ENCODE data around the gene RYR1. TPM values are rescaled to one million over a fixed set of nuclear protein-coding genes. Genes with fewer than 3 reads are reported as not detected.
"Not testable (repeated sequence)": the region's sequence is repeated elsewhere in the genome, so short reads cannot be mapped to it uniquely, and the experiment has no call there.

The RYR1 gene
- total RNA-seq, 1 donor from 2014 or later, result 0.12 TPM

GRCh38 chr19:38469151-38469550 is 35.7 kb downstream of the RYR1 start:
- TF ChIP-seq, protein P1, sequence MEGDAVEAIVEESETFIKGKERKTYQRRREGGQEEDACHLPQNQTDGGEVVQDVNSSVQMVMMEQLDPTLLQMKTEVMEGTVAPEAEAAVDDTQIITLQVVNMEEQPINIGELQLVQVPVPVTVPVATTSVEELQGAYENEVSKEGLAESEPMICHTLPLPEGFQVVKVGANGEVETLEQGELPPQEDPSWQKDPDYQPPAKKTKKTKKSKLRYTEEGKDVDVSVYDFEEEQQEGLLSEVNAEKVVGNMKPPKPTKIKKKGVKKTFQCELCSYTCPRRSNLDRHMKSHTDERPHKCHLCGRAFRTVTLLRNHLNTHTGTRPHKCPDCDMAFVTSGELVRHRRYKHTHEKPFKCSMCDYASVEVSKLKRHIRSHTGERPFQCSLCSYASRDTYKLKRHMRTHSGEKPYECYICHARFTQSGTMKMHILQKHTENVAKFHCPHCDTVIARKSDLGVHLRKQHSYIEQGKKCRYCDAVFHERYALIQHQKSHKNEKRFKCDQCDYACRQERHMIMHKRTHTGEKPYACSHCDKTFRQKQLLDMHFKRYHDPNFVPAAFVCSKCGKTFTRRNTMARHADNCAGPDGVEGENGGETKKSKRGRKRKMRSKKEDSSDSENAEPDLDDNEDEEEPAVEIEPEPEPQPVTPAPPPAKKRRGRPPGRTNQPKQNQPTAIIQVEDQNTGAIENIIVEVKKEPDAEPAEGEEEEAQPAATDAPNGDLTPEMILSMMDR (conservative IDR thresholded peaks at IDR 0.05; ENCODE audit: low read depth, low read length), result no peak
- no peak overlapping the region for H3K4me3 ChIP-seq (ENCODE audit: low read depth, low read length)
- DNase-seq (ENCODE audit: low read depth), result no peak

GRCh38 chr19:38470788-38471480 is 37.4 kb downstream of the RYR1 start:
- TF ChIP-seq, protein P1 (conservative IDR thresholded peaks at IDR 0.05; ENCODE audit: low read depth, low read length), result no peak
- H3K4me3 ChIP-seq (ENCODE audit: low read depth, low read length), result no peak overlapping the region
- DNase-seq (ENCODE audit: low read depth), result no peak

- DNase-seq (ENCODE audit: low read depth); H3K4me3 ChIP-seq (ENCODE audit: low read depth, low read length): not testable (repeated sequence)
Measured at GRCh38 chr19:38472725-38473124, 39.2 kb downstream of the RYR1 start.

DNA sequence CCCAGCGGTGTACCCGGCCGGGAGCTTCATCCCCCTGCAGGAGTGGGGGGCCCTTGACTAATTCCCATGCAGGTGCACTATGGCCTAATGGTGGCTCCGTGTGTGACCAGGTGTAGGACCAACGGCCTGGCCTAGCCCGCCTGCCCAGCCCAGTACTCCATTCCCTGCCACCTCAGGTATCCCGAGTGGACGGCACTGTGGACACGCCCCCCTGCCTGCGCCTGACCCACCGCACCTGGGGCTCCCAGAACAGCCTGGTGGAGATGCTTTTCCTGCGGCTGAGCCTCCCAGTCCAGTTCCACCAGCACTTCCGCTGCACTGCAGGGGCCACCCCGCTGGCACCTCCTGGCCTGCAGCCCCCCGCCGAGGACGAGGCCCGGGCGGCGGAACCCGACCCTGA is 39.7 kb downstream of the RYR1 start:
- no peak overlapping the region for H3K4me3 ChIP-seq (ENCODE audit: low read depth, low read length)
- TF ChIP-seq, protein P1 (conservative IDR thresholded peaks at IDR 0.05; ENCODE audit: low read depth, low read length), result no peak
- no peak for DNase-seq (ENCODE audit: low read depth)

DNA sequence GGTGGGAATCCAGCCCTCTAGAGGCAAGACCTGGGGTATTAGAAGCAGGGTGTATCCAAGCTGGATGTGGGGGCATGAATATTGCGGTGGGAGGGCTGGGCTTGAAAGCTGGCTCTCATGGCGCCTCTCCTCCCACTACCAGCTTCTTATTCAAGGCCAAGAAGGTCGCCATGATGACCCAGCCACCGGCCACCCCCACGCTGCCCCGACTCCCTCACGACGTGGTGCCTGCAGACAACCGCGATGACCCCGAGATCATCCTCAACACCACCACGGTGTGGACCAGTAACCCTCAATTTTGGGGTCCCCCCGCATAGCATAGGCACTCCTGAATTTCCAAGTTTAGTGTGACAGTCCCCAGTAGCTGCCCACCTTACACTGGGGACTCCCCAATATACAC is 41.7 kb downstream of the RYR1 start:
- DNase-seq (ENCODE audit: low read depth), result no peak
- TF ChIP-seq, protein P1 (conservative IDR thresholded peaks at IDR 0.05; ENCODE audit: low read depth, low read length), result no peak
- no peak overlapping the region for H3K4me3 ChIP-seq (ENCODE audit: low read depth, low read length)

- TF ChIP-seq, protein P1 (conservative IDR thresholded peaks at IDR 0.05; ENCODE audit: low read depth, low read length), result no peak
- no peak overlapping the region for H3K4me3 ChIP-seq (ENCODE audit: low read depth, low read length)
- no peak for DNase-seq (ENCODE audit: low read depth)
Measured at GRCh38 chr19:38478273-38478971, 44.9 kb downstream of the RYR1 start.

DNA sequence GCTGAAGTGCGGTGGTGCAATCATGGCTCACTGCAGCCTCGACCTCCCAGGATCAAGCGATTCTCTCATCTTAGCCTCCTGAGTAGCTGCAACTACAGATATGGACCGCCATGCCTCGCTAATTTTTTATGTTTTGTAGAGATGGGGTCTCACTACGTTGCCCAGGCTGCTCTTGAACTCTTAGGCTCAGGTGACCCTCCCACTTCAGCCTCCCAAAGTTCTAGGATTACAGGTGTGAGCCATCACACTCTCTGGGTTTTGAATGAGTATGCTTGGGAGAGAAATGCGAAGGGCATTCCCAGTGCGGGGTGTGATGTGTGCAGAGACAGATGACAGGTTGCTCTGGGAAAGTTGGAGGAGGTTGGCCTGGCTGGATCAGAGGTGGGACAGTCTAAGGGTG is 49.0 kb downstream of the RYR1 start:
- TF ChIP-seq, protein P1 (conservative IDR thresholded peaks at IDR 0.05; ENCODE audit: low read depth, low read length), result no peak
- no peak for DNase-seq (ENCODE audit: low read depth)
- H3K4me3 ChIP-seq (ENCODE audit: low read depth, low read length), result no peak overlapping the region

Data from epithelial cell of proximal tubule (primary cell).